Body of pancreas (tissue), 4 donors: ENCODE data around the gene ZNF407.

Experiments used
- CTCF ChIP-seq, 7 experiments: fragments of 450-650 bp in 4 of 7; fragments of 200-600 bp in 3 of 7; sonication (generic) in 3 of 7; IDR thresholded peaks; one replicate each; pipeline ENCODE4 v1.5.1; 2016 to 2019; ENCODE audit warnings: antibody characterized with exemption in 7 of 7
- POLR2A ChIP-seq, 3 donors: fragments of 450-650 bp; IDR thresholded peaks; one replicate each; pipeline ENCODE4 v1.6.1; 2016; ENCODE audit warnings: antibody characterized with exemption in 3 of 3, mild to moderate bottlenecking in 2 of 3

GRCh38 chr18:74804677-74805076 is 207.0 kb downstream of the ZNF407 start:
- no peak for TF ChIP-seq CTCF (IDR thresholded peaks at IDR 0.05)
- no peak for TF ChIP-seq POLR2A (IDR thresholded peaks at IDR 0.05)
